KOPT-K1 (cell line): ENCODE measurements around the gene ANKMY1.

Source experiments
- H3K27ac ChIP-seq: fragments of 200-600 bp; sonication (generic); 2 replicates; pipeline ENCODE4 v1.5.1; 2016; ENCODE audit warnings: antibody characterized with exemption, mild to moderate bottlenecking, low read depth, low read length; ENCODE audit not compliant: poor library complexity, severe bottlenecking
- H3K36me3 ChIP-seq: fragments of 200-600 bp; sonication (generic); 2 replicates; pipeline ENCODE4 v1.5.1; 2017; ENCODE audit warnings: antibody characterized with exemption, mild to moderate bottlenecking, low read length, moderate library complexity; ENCODE audit not compliant: insufficient read depth
- H3K9me3 ChIP-seq: fragments of 200-600 bp; sonication (generic); 2 replicates; pipeline ENCODE4 v1.5.1; 2017; ENCODE audit warnings: antibody characterized with exemption, low read length, mild to moderate bottlenecking; ENCODE audit not compliant: insufficient read depth, poor library complexity, severe bottlenecking

The ANKMY1 gene

GRCh38 chr2:240598311-240598911 is 40.6 kb upstream of the ANKMY1 start:
- Histone ChIP-seq H3K9me3 (no peaks in the 10 kb centered on the region), H3K36me3 (peaks cover 77% of the 10 kb centered on the region), H3K27ac (no peak overlapping the region)

GRCh38 chr2:240597419-240598181 is 39.8 kb upstream of the ANKMY1 start:
- Histone ChIP-seq H3K9me3 (no peaks in the 10 kb centered on the region), H3K36me3 (peaks cover 79% of the 10 kb centered on the region)

GRCh38 chr2:240597054-240597418 is 39.2 kb upstream of the ANKMY1 start:
- H3K36me3 ChIP-seq, result peaks cover 79% of the 10 kb centered on the region
- no peaks in the 10 kb centered on the region for H3K9me3 ChIP-seq
- H3K27ac ChIP-seq, result no peak overlapping the region

More at GRCh38 chr2:240597419-240598181, 39.8 kb upstream of the ANKMY1 start:
- H3K27ac ChIP-seq, result no peak overlapping the region

- H3K36me3 ChIP-seq, result peaks cover 84% of the 10 kb centered on the region
- no peak overlapping the region for H3K27ac ChIP-seq
Measured at GRCh38 chr2:240596491-240596931, 38.7 kb upstream of the ANKMY1 start.

GRCh38 chr2:240596080-240596460 is 38.3 kb upstream of the ANKMY1 start:
- peaks cover 88% of the 10 kb centered on the region for H3K36me3 ChIP-seq
- no peaks in the 10 kb centered on the region for H3K9me3 ChIP-seq
- no peak overlapping the region for H3K27ac ChIP-seq

More at GRCh38 chr2:240596491-240596931, 38.7 kb upstream of the ANKMY1 start:
- no peaks in the 10 kb centered on the region for H3K9me3 ChIP-seq

- H3K36me3 ChIP-seq, result peaks cover 94% of the 10 kb centered on the region
- H3K9me3 ChIP-seq, result no peaks in the 10 kb centered on the region
- H3K27ac ChIP-seq, result no peak overlapping the region
Measured at GRCh38 chr2:240595381-240596079, 37.7 kb upstream of the ANKMY1 start.

- no peaks in the 10 kb centered on the region for H3K9me3 ChIP-seq
- H3K36me3 ChIP-seq, result peaks cover 95% of the 10 kb centered on the region
- H3K27ac ChIP-seq, result no peak overlapping the region
Measured at GRCh38 chr2:240594511-240595380, 37.0 kb upstream of the ANKMY1 start.

- Histone ChIP-seq H3K36me3 (peaks cover 95% of the 10 kb centered on the region), H3K27ac (no peak overlapping the region), H3K9me3 (no peaks in the 10 kb centered on the region)
Measured at GRCh38 chr2:240593703-240594451, 36.1 kb upstream of the ANKMY1 start.

GRCh38 chr2:240593026-240593702 is 35.4 kb upstream of the ANKMY1 start:
- Histone ChIP-seq H3K27ac (no peak overlapping the region), H3K9me3 (no peaks in the 10 kb centered on the region), H3K36me3 (peaks cover 88% of the 10 kb centered on the region)

- Histone ChIP-seq H3K9me3 (no peaks in the 10 kb centered on the region), H3K27ac (no peak overlapping the region), H3K36me3 (peaks cover 76% of the 10 kb centered on the region)
Measured at GRCh38 chr2:240591784-240592183, 34.0 kb upstream of the ANKMY1 start.

GRCh38 chr2:240591226-240591625 is 33.4 kb upstream of the ANKMY1 start:
- Histone ChIP-seq H3K9me3 (no peaks in the 10 kb centered on the region), H3K36me3 (peaks cover 72% of the 10 kb centered on the region)

GRCh38 chr2:240590681-240591111 is 32.9 kb upstream of the ANKMY1 start:
- H3K36me3 ChIP-seq, result peaks cover 66% of the 10 kb centered on the region

More at GRCh38 chr2:240591226-240591625, 33.4 kb upstream of the ANKMY1 start:
- no peak overlapping the region for H3K27ac ChIP-seq

GRCh38 chr2:240589850-240590525 is 32.2 kb upstream of the ANKMY1 start:
- H3K36me3 ChIP-seq, result peaks cover 59% of the 10 kb centered on the region
- H3K27ac ChIP-seq, result no peak overlapping the region
- no peaks in the 10 kb centered on the region for H3K9me3 ChIP-seq

More at GRCh38 chr2:240590681-240591111, 32.9 kb upstream of the ANKMY1 start:
- Histone ChIP-seq H3K27ac (no peak overlapping the region), H3K9me3 (no peaks in the 10 kb centered on the region)
